HepG2 (cell line): ENCODE data around the gene COPS7A.

Experiments used
- CBX5 ChIP-seq: sonication (generic); formaldehyde crosslinking; IDR thresholded peaks from 2 replicates; pipeline ENCODE4 v1.4.0; 2020; ENCODE audit warnings: missing genetic modification reagents, borderline replicate concordance
- EZH2 ChIP-seq: conservative IDR thresholded peaks from 2 replicates; pipeline ENCODE4 v1.6.1; 2012; ENCODE audit warnings: mild to moderate bottlenecking, low read depth, low read length, moderate library complexity
- PHF21A ChIP-seq: sonication (generic); formaldehyde crosslinking; IDR thresholded peaks from 2 replicates; pipeline ENCODE4 v1.5.0; 2020; ENCODE audit warnings: mild to moderate bottlenecking, missing genetic modification reagents
- POLR2AphosphoS5 ChIP-seq: IDR thresholded peaks from 2 replicates; pipeline ENCODE4 v1.6.1; 2012; ENCODE audit warnings: low read depth, low read length

DNA sequence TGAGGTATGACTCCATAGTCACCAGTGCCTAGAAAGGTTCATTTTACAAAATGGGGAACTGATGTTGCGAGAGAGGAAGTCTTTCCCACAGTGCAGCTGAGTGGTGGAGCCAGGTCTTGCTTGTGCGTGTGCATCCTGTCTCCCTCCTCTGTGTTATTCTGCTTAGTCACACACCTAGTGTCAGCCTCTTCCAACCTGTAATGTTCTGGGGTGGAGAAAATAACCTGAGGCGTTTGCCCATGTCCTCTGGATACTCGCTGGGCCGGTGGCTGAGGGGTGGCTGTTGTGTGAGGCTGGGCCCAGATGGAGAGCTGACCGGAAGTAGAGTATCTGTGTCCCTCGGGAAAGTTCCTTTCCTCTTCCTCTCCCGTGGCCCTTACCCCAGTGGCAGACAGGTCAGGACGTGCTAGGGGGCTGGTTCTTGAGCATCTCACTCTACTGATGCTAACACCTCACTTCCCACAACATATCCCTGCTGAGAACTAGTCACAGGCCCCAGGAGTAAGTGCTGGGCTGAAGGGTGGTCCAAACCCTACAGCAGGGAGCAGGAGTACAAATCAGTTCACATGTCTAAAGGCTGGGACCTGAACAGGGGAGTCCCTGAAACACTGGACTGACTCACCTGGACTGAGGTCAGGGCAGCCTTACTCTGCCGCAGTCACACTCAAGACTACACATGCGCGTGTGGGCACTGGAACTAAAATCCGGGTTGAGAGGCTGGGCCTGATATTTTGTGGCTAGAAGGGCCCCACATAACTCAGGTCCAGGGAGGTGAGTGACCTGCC lies 22.1 kb downstream of the COPS7A start:
- no peak for TF ChIP-seq PHF21A (CRISPR knock-in tag)
- no peak for TF ChIP-seq CBX5 (CRISPR knock-in tag)
- TF ChIP-seq POLR2AphosphoS5, result no peak
- no peak for TF ChIP-seq EZH2
